ENCODE results near the gene TGFB1I1.
"Not testable (repeated sequence)": the region's sequence is repeated elsewhere in the genome, so short reads cannot be mapped to it uniquely, and the experiment has no call there.

Gene TGFB1I1

DNA sequence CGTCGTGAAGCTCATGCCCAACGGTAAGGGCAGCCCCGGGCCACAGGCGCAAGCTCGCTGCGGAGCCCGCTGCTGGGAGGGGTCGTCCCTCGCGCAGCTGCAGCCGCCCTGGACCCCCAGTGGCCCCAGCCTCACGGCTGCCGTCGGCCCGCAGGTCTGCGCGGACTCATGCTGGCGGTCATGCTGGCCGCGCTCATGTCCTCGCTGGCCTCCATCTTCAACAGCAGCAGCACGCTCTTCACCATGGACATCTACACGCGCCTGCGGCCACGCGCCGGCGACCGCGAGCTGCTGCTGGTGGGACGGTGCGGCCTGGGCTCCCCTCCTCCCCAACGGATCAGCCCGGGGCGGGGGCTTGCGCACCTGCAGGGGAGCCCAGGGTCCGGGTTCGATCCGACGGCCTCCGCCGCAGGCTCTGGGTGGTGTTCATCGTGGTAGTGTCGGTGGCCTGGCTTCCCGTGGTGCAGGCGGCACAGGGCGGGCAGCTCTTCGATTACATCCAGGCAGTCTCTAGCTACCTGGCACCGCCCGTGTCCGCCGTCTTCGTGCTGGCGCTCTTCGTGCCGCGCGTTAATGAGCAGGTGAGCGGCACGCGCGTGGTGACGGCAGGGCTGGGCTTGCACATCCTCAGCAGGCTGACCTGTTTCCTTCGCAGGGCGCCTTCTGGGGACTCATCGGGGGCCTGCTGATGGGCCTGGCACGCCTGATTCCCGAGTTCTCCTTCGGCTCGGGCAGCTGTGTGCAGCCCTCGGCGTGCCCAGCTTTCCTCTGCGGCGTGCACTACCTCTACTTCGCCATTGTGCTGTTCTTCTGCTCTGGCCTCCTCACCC, 16.7 kb downstream of the TGFB1I1 start:
- no peak for DNase-seq

DNA sequence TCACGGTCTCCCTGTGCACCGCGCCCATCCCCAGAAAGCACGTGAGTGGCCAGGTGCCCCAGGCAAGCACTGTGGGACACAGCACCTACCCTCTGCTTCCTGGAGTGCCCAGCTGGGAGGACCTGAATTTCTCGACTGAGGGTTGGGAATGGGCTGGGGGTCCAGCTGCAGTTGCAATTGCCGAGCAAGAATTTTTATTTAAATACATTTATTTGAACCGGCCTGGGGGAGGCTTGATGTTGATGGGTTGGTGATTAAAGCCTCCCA, 17.3 kb downstream of the TGFB1I1 start:
- no peak for DNase-seq

GRCh38 chr16:31489616-31490584, 17.9 kb downstream of the TGFB1I1 start:
- DNase-seq = no peak

DNA sequence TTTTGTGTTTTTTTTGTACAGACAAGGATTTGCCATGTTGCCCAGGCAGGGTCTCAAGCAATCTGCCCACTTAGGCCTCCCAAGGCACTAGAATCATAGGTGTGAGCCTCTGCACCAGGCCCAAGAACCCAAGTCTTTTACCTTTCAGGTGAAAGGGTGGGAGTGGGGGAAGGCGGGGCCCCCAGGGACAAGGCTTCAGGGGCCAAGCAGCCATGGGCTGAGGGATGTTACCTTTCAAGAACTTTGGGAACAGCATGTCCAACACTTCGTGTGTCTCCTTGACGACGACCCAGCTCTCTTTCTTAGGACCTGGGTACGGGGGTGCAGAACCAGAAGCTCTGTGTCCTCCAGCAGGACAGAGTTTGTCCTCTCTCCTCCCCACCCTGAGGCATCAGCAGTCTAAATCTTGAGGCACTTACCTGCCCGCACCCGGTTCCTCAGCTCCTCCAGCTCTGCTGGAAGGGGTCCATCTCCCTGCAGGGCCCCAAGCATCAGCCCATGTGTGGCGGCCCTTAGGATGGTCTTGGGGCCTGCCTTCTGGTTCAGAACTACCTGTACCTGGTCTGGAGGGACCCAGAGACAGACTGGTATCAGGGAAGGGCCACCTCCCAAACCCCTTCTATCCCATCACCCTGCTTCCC, 19.9 kb downstream of the TGFB1I1 start:
- DNase-seq = no peak

GRCh38 chr16:31493506-31494125, 21.7 kb downstream of the TGFB1I1 start:
- DNase-seq = no peak

GRCh38 chr16:31496670-31497069, 24.7 kb downstream of the TGFB1I1 start:
- DNase-seq = no peak

DNA sequence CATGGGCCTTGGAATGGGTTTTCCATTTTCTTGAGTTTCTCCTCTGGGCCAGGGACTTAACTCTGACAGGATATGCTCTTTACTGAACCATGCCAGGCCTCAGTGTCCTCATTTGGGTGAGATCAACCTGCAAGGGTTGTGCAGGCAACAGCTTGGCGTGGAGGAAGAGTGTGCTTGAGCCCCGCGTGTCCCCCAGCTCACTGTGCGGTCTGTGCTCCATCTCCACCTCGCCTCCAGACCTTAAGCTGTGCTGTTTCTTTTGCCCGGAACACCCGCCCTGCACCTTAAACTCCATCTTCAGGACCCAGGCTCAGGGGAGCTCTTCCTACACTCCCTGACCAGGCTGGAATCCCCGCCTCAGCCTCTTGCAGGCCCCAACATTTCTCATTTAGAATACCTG, 26.5 kb downstream of the TGFB1I1 start:
- no peak for DNase-seq

- no peak for DNase-seq
Observed at GRCh38 chr16:31499928-31500327, 28.0 kb downstream of the TGFB1I1 start.

- DNase-seq = no peak
Observed at GRCh38 chr16:31501226-31501965, 29.4 kb downstream of the TGFB1I1 start.

- DNase-seq = no peak
Observed at GRCh38 chr16:31501966-31502348, 30.0 kb downstream of the TGFB1I1 start.

DNA sequence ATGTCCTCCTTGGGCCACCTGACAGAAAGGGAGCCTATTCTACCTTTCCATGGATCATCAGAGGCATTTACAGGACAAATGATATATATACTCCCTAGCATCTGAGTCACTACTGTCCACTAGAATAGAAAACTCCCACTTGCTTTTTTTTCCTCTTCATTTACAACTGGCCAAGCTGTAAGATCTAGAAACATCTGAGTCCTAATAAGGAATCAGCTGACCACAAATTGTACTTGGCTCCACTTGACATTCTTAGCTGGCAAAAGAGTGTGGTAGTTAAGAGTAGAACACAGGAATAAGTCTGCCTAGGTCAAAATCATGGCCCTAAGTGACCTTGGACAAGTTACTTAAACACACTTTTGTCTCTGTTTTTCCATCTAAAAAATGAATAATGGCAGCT, 31.0 kb downstream of the TGFB1I1 start:
- DNase-seq = no peak

DNA sequence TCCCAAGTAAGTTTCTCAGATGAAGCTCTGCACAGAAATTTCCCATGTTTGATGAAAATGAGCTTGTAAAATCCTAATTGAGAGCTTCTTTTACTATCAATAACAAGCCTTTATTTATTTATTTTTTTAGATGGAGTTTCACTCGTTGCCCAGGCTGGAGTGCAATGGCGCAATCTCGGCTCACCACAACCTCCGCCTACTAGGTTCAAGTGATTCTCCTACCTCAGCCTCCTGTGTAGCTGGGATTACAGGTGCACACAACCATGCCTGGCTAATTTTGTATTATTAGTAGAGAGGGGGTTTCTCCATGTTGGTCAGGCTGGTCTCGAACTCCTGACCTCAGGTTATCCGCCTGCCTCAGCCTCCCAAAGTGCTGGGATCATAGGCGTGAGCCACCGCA, 31.6 kb downstream of the TGFB1I1 start:
- DNase-seq = not testable (repeated sequence)

GRCh38 chr16:31504159-31504558, 32.2 kb downstream of the TGFB1I1 start:
- no peak for DNase-seq

GRCh38 chr16:31505483-31505882, 33.5 kb downstream of the TGFB1I1 start:
- no peak for DNase-seq

GRCh38 chr16:31507617-31507928, 35.6 kb downstream of the TGFB1I1 start:
- DNase-seq = no peak

GRCh38 chr16:31507929-31508705, 36.2 kb downstream of the TGFB1I1 start, which contains the start of gene RUSF1:
Gene RUSF1, minus strand, starts transcription at chr16:31508391. Its CDS starts 18 bp downstream, at chr16:31508373.
- peak; percentile 74 for DNase-seq

DNA sequence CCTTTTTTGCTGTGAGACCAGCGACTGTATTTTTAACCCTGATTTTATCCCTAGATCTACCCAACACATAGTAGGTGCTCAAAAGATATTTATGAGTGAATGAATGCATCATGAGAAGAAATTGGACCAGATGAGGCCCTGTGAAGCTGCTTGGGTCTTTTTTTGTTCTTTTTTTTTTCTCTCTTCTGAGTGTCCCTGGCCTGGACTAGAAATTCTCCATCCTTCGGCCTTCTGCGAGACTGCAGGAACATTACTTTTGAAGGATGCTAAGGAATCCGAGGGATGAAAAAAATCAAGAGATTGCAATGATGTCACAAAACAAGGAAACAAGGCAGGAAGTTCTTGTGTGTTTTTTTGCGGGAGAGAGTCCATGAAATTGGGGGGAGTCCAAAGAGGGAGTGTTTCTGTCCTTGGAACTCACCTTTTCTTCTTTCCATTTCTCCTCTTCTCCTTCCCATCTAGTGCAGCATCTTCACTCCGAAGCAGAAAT, 36.8 kb downstream of the TGFB1I1 start:
- no peak for DNase-seq

DNA sequence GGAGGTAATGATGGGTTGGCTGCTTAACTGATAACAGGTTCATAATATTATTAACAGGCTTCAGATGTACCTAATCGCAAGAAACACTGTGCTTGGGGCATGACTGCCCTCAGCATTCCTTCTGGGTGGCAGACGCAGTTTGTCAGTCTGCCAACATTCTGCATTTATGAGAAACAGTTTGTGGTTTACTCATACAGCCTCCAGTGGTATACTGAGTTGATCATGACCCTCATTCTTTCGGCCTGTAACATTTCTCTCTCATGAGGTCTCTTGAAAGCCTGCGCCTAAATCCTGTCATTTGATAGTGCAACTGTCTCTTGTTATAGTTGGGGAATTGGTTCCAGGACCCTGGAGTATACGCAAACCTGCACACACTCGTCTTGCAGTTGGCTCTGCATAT, 41.2 kb downstream of the TGFB1I1 start:
- DNase-seq = no peak

DNA sequence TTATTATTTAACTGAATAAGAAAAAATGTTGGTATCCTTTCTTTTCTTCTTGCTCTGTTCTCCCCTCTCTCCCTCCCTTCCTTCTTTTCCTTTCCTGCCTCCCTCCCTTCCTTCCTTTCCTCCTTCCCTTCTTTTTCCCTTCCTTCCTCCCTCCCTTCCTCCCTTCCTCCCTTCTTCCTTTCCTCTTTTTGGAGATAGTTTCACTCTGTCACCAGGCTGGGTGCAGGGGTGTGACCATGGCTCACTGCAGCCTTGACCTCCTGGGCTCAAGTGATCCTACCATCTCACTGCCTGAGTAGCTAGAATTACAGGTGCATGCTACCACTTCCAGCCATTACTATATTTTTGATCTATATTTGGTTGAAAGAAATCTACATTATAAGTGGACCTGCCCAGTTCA, 41.9 kb downstream of the TGFB1I1 start:
- no peak for DNase-seq

DNA sequence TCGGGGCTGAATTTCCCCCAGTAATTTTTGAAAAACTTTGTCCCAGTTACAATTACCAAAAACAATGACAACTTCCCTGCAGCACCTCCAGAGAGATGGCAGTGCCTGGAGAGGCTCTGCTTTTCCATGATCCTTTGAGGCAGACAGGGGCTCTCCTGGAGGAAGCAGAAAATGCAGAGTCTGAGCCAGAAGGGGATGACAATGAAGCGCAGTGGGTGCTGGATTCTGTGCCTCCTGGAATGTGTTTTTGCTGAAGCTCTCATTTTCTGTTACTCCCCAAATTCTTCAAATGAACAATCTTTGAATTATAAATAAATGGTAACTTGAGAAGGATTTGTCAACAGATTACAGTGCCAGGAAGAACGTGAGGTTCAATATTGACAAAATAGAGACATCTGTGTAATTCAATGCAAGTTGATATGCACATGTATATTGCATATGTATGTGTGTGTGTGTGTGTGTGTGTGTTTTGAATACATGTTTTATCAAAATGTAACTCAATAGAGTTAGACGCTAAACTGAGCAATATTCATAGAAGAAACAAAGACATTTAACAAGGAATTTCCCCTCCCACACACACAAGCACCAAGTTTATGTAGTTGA, 45.9 kb downstream of the TGFB1I1 start:
- DNase-seq = no peak
